Stimulated activated CD8-positive, alpha-beta memory T cell treated with anti-CD3 and anti-CD28 coated beads, Interleukin-12 subunit alpha, Interleukin-12 subunit beta, amount 100 ng/mL, for 4 hours (primary cell): Measurements from ENCODE around the gene ESPNL.

Experiments
- DNase-seq: peaks from one replicate; pipeline ENCODE4 v3.0.0-alpha.2; 2020; ENCODE audit warnings: low read depth

The ESPNL gene

DNA sequence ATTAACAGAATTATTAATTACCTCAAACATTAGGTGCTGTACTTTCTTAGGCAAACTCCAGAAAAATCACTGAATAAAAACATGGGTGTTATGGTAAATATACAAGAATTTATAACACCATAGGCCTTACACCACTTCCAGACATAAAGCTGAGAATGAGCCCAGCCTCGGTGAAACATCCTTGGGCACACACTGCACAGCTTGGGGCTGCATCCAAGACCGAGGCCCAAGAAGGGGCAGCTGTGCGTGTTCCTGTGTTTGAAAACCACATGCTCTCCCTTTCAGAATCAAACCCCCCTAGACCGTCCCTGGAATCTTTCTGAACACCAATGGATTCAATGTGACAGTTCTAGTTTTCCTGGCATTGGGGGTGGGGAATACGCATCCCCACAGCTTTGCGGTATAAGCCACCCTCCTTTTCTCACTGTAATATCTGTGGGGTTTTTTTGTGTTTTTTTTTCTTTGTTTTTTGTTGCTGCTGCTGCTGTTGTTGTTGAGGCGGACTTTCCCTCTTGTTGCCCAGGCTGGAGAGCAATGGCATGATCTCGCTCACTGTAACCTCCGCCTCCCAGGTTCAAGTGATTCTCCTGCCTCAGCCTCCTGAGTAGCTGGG lies 71.5 kb downstream of the ESPNL start:
- DNase-seq = no peak

DNA sequence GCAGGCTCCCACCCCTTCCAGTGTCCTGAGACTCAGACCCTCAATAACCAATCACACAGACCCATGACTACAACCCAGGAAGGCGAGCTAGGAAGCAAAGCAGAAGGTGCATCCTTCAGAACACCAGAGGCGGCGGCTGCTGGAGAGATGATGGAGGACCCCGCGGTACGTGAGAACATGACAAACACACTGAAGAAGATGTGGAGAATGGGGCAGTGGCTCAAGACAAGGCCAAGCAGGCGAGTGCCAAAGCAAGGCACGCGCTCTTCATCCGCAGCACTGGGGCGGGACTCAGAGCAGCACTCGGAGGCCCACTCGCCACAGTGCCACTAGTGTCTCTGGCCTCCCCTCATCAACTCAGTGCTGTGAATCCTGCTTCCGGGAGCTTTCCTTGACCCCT lies 72.3 kb downstream of the ESPNL start:
- no peak for DNase-seq

DNA sequence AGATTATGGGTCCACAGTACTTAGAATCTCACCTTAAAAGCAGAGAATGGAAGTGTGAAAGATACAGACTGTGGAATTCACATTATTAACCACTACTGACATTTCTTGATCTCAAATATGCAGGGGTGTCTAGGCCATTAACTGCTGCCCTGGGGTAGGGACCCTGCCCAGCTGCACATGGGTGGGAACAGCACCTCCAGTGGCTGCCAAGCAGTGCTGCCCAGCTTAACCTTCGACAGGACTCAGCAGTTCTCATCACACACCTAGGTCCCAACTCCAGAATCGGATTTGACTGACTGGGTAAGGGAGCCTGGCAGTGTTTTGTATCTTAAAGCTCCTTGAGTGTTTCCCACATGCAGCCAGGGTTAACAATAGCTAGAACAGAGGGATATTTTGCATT lies 73.6 kb downstream of the ESPNL start:
- no peak for DNase-seq

DNA sequence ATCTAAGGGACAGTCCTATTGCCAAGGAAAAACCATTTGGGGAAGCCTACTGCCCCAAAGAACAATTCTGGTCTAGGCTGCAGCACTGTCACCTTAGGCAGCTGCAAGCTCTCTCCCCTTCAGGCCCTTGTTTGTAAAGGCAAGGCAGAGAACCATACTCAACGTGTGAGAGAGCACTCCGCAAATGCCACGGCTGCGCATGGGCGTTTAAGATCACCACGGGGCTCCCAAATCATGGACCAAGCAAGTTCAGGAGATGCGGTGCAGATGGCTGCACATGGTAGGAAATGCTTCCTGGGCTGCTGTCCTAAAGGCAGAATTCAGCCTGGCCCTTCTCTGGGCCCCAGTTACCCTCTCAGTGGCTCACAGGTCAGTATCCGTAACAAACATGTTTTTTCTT lies 74.2 kb downstream of the ESPNL start:
- DNase-seq = no peak

DNA sequence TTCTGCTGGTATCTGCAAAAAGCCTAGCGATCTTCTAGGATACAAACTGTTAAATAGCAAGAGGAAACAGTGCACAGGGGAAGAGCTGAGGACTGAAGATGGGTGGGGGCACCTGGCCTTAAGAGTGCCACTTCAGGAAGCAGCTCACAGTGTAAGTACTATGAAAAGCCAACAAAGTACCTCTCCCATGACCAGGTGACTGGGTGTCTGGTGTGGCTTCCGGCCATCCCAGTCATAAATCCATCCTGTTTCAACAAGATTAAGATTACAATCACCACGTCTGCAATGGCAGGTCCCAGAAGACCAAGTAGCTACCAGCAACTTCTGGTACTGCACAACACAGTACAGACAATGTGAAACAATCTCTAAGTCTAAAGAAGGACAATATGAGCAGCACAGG lies 74.6 kb downstream of the ESPNL start:
- DNase-seq = no peak

DNA sequence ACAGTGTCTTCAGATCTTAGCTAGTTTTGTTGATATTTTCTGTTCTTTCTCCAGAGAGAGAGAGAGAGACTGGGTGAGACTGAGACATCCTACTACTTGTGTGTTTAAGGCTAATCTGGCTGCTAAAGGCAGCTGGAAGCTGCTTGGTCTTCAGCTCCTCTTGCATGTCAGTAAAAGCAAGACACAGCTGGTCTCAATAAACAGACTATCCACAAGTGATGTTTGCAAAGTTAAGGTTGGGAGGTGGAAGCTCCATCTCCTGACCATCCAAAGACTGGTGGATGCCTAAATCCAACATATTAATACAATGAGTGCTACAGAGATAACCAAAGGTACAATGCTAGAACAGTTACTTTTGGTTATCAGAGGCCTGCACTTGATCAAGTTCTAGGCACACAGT lies 76.5 kb downstream of the ESPNL start:
- DNase-seq = no peak

DNA sequence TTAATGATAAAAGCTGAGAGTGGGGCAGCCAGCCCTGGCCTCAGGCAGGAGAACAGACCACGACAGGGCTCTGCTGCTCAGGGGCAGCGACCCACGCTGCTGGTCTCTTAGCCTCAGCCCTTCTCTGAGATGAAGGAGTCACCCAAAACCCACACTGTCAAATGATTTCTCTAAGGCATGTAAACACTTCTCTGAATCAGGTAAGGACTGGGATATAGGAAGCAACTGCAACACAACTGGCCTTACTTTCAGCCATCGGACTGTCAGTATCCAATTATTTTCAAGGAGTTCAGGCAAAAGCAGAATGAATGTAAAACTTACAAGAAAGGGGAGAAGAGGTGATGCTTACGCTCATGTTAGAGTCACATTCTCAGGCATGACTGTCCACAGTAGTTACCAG lies 80.4 kb downstream of the ESPNL start:
- DNase-seq = no peak

DNA sequence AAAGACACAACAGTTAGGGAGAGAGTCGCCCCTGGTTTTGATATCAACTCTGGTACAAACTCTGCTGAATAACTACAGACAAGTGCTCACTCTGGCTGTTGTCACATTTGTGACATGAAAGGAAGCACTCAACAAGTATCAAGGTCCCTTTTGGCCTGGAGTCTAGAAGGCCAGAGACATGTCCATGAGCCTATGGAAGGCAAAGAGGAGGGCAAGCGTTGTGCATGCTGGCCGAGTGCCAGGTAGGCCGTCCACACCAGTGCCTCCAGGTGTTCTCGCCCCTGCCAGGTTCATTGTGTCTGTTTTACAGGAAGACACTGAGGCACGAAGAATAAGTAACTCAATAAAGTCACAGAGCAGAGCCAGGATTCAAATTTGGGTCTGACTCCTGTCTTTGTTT lies 82.2 kb downstream of the ESPNL start:
- no peak for DNase-seq
